Measurements from ENCODE around the gene TBX2. TPM values are rescaled to one million over a fixed set of nuclear protein-coding genes. Genes with fewer than 3 reads are reported as not detected.

The TBX2 gene
- polyA plus RNA-seq, 1 donor (not counting 4 experiments of a cell fraction or from before 2014, with no cell fraction given) = not detected

GRCh38 chr17:61400717-61401388, 1.2 kb downstream of the TBX2 start:
- no peaks in the 10 kb centered on the region for H3K79me2 ChIP-seq (ENCODE audit: control insufficient read depth, insufficient read depth, low read length)
- dilution Hi-C loops (cut with MboI; ENCODE audit: extremely low pct_ligation_motif_present, low sequenced_read_pairs) = no loop called here
- H3K27me3 ChIP-seq (ENCODE audit: control insufficient read depth, extremely low read depth, insufficient read depth, low read length) = peaks cover 95% of the 10 kb centered on the region
- FAIRE-seq = no peak
- H3K4me2 ChIP-seq (ENCODE audit: control insufficient read depth, extremely low read depth, insufficient read depth, low read depth, low read length) = peak overlapping the region; percentile 32
- no peaks in the 10 kb centered on the region for H3K36me3 ChIP-seq (ENCODE audit: control insufficient read depth in 2 of 2, extremely low read depth in 1 of 2, insufficient read depth in 2 of 2, low read length in 2 of 2)
- H3K4me1 ChIP-seq (ENCODE audit: control insufficient read depth, extremely low read depth, insufficient read depth, low read length) = peaks cover 11% of the 10 kb centered on the region
- H2AFZ ChIP-seq (ENCODE audit: control insufficient read depth, low read length) = no peak overlapping the region
- H3K27ac ChIP-seq (ENCODE audit: control insufficient read depth, insufficient read depth, low read length) = no peak overlapping the region
- H3K9ac ChIP-seq (ENCODE audit: control insufficient read depth, extremely low read depth, insufficient read depth, low read length) = no peak overlapping the region
- TF ChIP-seq, protein P1, sequence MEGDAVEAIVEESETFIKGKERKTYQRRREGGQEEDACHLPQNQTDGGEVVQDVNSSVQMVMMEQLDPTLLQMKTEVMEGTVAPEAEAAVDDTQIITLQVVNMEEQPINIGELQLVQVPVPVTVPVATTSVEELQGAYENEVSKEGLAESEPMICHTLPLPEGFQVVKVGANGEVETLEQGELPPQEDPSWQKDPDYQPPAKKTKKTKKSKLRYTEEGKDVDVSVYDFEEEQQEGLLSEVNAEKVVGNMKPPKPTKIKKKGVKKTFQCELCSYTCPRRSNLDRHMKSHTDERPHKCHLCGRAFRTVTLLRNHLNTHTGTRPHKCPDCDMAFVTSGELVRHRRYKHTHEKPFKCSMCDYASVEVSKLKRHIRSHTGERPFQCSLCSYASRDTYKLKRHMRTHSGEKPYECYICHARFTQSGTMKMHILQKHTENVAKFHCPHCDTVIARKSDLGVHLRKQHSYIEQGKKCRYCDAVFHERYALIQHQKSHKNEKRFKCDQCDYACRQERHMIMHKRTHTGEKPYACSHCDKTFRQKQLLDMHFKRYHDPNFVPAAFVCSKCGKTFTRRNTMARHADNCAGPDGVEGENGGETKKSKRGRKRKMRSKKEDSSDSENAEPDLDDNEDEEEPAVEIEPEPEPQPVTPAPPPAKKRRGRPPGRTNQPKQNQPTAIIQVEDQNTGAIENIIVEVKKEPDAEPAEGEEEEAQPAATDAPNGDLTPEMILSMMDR (optimal IDR thresholded peaks at IDR 0.05 in 1 of 3, IDR thresholded peaks at IDR 0.05 in 1 of 3, conservative IDR thresholded peaks at IDR 0.05 in 1 of 3; ENCODE audit: extremely low read depth in 1 of 3, insufficient read depth in 2 of 3, low read length in 3 of 3) = no peak
- no peaks in the 10 kb centered on the region for H3K9me3 ChIP-seq (ENCODE audit: control insufficient read depth, low read depth, low read length)
- H4K20me1 ChIP-seq (ENCODE audit: control insufficient read depth, extremely low read depth, insufficient read depth, low read length) = peaks cover 6% of the 10 kb centered on the region
- DNase-seq (ENCODE audit: low read depth, low spot score) = no peak
- H3K9me1 ChIP-seq (ENCODE audit: control insufficient read depth, extremely low read depth, insufficient read depth, low read length) = no peaks in the 10 kb centered on the region
- H3K4me3 ChIP-seq (ENCODE audit: control insufficient read depth in 2 of 3, extremely low read depth in 1 of 3, insufficient read depth in 2 of 3, low read depth in 1 of 3, low read length in 3 of 3) = no peak overlapping the region

DNA sequence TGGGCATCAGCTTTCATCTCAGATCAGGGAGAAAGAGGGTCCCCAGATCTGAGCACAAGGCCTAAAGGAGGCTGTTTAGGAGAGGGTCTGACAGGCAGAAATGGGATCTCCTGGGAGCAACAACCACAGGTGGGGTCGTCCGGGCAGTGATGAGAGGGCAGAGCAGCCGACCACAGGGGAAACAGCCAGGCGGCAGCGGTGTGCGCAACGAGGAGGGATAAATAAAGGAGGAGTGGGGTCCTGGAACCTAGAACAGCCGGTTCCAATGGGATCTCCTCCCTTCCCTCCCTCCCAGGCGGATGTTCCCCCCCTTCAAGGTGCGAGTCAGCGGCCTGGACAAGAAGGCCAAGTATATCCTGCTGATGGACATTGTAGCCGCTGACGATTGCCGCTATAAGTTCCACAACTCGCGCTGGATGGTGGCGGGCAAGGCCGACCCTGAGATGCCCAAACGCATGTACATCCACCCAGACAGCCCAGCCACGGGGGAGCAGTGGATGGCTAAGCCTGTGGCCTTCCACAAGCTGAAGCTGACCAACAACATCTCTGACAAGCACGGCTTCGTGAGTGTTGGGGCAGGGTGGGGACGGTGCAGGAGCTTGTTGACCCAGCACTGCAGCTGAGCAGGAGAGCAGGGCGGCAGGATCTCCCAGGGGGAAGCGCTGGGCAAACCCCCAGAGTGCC, 1.9 kb downstream of the TBX2 start:
- H3K4me3 ChIP-seq (ENCODE audit: control insufficient read depth in 2 of 3, extremely low read depth in 1 of 3, insufficient read depth in 2 of 3, low read depth in 1 of 3, low read length in 3 of 3) = no peak overlapping the region
- no peak overlapping the region for H3K27ac ChIP-seq (ENCODE audit: control insufficient read depth, insufficient read depth, low read length)
- dilution Hi-C loops (cut with MboI; ENCODE audit: extremely low pct_ligation_motif_present, low sequenced_read_pairs) = no loop called here
- peak; percentile 81 for TF ChIP-seq EZH2 (IDR thresholded peaks at IDR 0.05; ENCODE audit: low read length)
- TF ChIP-seq, protein P1 (optimal IDR thresholded peaks at IDR 0.05 in 1 of 3, IDR thresholded peaks at IDR 0.05 in 1 of 3, conservative IDR thresholded peaks at IDR 0.05 in 1 of 3; ENCODE audit: extremely low read depth in 1 of 3, insufficient read depth in 2 of 3, low read length in 3 of 3) = no peak
- H3K4me1 ChIP-seq (ENCODE audit: control insufficient read depth, extremely low read depth, insufficient read depth, low read length) = peaks cover 11% of the 10 kb centered on the region
- FAIRE-seq (no peak), DNase-seq (ENCODE audit: low read depth, low spot score) (no peak)
- H3K4me2 ChIP-seq (ENCODE audit: control insufficient read depth, extremely low read depth, insufficient read depth, low read depth, low read length) = no peak overlapping the region
- no peaks in the 10 kb centered on the region for H3K79me2 ChIP-seq (ENCODE audit: control insufficient read depth, insufficient read depth, low read length)
- H3K27me3 ChIP-seq (ENCODE audit: control insufficient read depth, extremely low read depth, insufficient read depth, low read length) = peaks cover 95% of the 10 kb centered on the region
- H3K36me3 ChIP-seq (ENCODE audit: control insufficient read depth in 2 of 2, extremely low read depth in 1 of 2, insufficient read depth in 2 of 2, low read length in 2 of 2) = no peaks in the 10 kb centered on the region
- H3K9ac ChIP-seq (ENCODE audit: control insufficient read depth, extremely low read depth, insufficient read depth, low read length) = no peak overlapping the region
- H3K9me3 ChIP-seq (ENCODE audit: control insufficient read depth, low read depth, low read length) = no peaks in the 10 kb centered on the region
- H4K20me1 ChIP-seq (ENCODE audit: control insufficient read depth, extremely low read depth, insufficient read depth, low read length) = peaks cover 6% of the 10 kb centered on the region
- H2AFZ ChIP-seq (ENCODE audit: control insufficient read depth, low read length) = no peak overlapping the region
- H3K9me1 ChIP-seq (ENCODE audit: control insufficient read depth, extremely low read depth, insufficient read depth, low read length) = no peaks in the 10 kb centered on the region

All from keratinocyte (primary cell).